H1 (cell line): ENCODE results near the gene KLF7. TPM values are rescaled to one million over a fixed set of nuclear protein-coding genes. Genes with fewer than 3 reads are reported as not detected.

Experiments used
- CTBP2 ChIP-seq: IDR thresholded peaks from 2 replicates; pipeline ENCODE4 v1.7.0; 2011; ENCODE audit warnings: borderline replicate concordance, mild to moderate bottlenecking, moderate library complexity, mixed read lengths, low read length; ENCODE audit not compliant: insufficient read depth, insufficient read length
- HDAC2 ChIP-seq, 2 experiments: fragments of 300-600 bp in 1 of 2; sonication (generic) in 1 of 2; IDR thresholded peaks; 2 replicates each; pipeline ENCODE4 v1.6.1; 2011 to 2012; ENCODE audit warnings: low read depth in 2 of 2, low read length in 2 of 2, mild to moderate bottlenecking in 2 of 2, moderate library complexity in 2 of 2, borderline replicate concordance in 1 of 2, inconsistent platforms in 1 of 2
- JUN ChIP-seq: IDR thresholded peaks from 2 replicates; pipeline ENCODE4 v1.6.1; 2011; ENCODE audit warnings: low read depth, mild to moderate bottlenecking, improper control_type of control experiment, low read length
- NRF1 ChIP-seq: IDR thresholded peaks from 2 replicates; pipeline ENCODE4 v1.6.1; 2011; ENCODE audit warnings: mild to moderate bottlenecking, low read depth, low read length, improper control_type of control experiment
- POU5F1 ChIP-seq: IDR thresholded peaks from 2 replicates; pipeline ENCODE4 v1.6.1; 2011; ENCODE audit warnings: low read depth, mild to moderate bottlenecking, low read length, moderate library complexity
- TEAD4 ChIP-seq: IDR thresholded peaks from 2 replicates; pipeline ENCODE4 v1.6.1; 2012; ENCODE audit warnings: low read depth, low read length, inconsistent platforms, mixed read lengths
- polyA plus RNA-seq, 7 experiments: library from polyadenylated mRNA; depleted of rRNA in 3 of 7; stranded (reverse) in 5 of 7; unstranded in 2 of 7; fragments of >200 nt in 5 of 7; fragments of 200-250 nt in 2 of 7; gene quantifications; 1 replicate in 5 of 7; 2 replicates in 1 of 7; 4 replicates in 1 of 7; pipeline versions ENCODE4 v1.2.1 to v1.2.3, GENCODE V29; 2011 to 2013; ENCODE audit warnings: missing spikeins in 2 of 7, mixed read lengths in 2 of 7
- total RNA-seq: library from RNA; stranded (reverse); fragmentation: NEBNext Ultra II Directional; extraction: Animal tissue kit (Norgen Biotek cat#: 25700); gene quantifications from 2 replicates; pipeline ENCODE4 v1.2.1, GENCODE V29; 2021
- TF ChIP-seq, protein P1 (sequence below): fragments of 300-600 bp; sonication (generic); IDR thresholded peaks from 2 replicates; pipeline ENCODE4 v1.7.1; 2012; ENCODE audit warnings: low read length, moderate library complexity, mild to moderate bottlenecking, inconsistent platforms; ENCODE audit not compliant: insufficient replicate concordance
- TF ChIP-seq, protein P2 (sequence below): IDR thresholded peaks from 2 replicates; pipeline ENCODE4 v1.6.1; 2012; ENCODE audit warnings: inconsistent platforms
- TF ChIP-seq, protein P3 (sequence below): IDR thresholded peaks from 2 replicates; pipeline ENCODE4 v1.6.1; 2012; ENCODE audit warnings: inconsistent platforms

KLF7 gene
- total and polyA plus RNA-seq, 2 of the 8 experiments (the other 6 are each of a cell fraction or from before 2014, with no cell fraction given): 9.6 to 23.3 TPM

DNA sequence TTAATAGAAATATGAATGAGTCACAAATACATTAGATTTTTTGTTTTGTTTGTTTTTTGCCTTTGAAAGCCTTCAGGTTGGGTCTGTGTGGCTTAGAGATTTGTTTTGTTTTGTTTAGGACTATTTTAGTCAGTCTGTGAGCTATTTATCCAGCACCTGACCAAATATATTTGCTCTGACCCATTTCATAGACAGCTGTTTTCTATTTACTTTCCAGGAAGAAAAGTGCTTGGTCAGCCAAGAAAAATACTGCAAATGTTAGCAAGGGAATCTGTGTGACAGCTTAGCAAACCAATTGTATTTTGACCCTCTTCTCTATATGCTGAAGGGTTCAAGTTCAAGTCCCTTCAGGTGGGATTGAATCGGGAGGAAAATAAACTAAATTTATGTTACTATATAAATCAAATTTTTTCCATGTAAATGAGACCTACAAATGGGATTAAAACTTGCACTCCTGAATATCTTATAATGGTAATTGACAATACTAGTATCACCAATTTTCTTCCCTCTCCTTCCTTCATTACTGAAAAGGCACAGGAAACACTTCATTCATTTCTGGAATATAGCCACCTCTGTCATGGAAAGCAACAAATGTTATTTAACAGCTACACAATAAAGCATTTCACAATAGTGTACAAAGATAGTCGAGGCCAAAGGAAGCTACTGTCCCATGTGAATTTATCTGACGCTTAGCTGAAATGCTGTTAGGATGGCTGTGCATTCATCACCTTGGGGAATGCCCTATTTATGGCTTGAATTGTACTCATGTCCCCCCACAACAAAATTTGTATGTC lies 23.1 kb upstream of the KLF7 start (continued):
- TF ChIP-seq, protein P1, sequence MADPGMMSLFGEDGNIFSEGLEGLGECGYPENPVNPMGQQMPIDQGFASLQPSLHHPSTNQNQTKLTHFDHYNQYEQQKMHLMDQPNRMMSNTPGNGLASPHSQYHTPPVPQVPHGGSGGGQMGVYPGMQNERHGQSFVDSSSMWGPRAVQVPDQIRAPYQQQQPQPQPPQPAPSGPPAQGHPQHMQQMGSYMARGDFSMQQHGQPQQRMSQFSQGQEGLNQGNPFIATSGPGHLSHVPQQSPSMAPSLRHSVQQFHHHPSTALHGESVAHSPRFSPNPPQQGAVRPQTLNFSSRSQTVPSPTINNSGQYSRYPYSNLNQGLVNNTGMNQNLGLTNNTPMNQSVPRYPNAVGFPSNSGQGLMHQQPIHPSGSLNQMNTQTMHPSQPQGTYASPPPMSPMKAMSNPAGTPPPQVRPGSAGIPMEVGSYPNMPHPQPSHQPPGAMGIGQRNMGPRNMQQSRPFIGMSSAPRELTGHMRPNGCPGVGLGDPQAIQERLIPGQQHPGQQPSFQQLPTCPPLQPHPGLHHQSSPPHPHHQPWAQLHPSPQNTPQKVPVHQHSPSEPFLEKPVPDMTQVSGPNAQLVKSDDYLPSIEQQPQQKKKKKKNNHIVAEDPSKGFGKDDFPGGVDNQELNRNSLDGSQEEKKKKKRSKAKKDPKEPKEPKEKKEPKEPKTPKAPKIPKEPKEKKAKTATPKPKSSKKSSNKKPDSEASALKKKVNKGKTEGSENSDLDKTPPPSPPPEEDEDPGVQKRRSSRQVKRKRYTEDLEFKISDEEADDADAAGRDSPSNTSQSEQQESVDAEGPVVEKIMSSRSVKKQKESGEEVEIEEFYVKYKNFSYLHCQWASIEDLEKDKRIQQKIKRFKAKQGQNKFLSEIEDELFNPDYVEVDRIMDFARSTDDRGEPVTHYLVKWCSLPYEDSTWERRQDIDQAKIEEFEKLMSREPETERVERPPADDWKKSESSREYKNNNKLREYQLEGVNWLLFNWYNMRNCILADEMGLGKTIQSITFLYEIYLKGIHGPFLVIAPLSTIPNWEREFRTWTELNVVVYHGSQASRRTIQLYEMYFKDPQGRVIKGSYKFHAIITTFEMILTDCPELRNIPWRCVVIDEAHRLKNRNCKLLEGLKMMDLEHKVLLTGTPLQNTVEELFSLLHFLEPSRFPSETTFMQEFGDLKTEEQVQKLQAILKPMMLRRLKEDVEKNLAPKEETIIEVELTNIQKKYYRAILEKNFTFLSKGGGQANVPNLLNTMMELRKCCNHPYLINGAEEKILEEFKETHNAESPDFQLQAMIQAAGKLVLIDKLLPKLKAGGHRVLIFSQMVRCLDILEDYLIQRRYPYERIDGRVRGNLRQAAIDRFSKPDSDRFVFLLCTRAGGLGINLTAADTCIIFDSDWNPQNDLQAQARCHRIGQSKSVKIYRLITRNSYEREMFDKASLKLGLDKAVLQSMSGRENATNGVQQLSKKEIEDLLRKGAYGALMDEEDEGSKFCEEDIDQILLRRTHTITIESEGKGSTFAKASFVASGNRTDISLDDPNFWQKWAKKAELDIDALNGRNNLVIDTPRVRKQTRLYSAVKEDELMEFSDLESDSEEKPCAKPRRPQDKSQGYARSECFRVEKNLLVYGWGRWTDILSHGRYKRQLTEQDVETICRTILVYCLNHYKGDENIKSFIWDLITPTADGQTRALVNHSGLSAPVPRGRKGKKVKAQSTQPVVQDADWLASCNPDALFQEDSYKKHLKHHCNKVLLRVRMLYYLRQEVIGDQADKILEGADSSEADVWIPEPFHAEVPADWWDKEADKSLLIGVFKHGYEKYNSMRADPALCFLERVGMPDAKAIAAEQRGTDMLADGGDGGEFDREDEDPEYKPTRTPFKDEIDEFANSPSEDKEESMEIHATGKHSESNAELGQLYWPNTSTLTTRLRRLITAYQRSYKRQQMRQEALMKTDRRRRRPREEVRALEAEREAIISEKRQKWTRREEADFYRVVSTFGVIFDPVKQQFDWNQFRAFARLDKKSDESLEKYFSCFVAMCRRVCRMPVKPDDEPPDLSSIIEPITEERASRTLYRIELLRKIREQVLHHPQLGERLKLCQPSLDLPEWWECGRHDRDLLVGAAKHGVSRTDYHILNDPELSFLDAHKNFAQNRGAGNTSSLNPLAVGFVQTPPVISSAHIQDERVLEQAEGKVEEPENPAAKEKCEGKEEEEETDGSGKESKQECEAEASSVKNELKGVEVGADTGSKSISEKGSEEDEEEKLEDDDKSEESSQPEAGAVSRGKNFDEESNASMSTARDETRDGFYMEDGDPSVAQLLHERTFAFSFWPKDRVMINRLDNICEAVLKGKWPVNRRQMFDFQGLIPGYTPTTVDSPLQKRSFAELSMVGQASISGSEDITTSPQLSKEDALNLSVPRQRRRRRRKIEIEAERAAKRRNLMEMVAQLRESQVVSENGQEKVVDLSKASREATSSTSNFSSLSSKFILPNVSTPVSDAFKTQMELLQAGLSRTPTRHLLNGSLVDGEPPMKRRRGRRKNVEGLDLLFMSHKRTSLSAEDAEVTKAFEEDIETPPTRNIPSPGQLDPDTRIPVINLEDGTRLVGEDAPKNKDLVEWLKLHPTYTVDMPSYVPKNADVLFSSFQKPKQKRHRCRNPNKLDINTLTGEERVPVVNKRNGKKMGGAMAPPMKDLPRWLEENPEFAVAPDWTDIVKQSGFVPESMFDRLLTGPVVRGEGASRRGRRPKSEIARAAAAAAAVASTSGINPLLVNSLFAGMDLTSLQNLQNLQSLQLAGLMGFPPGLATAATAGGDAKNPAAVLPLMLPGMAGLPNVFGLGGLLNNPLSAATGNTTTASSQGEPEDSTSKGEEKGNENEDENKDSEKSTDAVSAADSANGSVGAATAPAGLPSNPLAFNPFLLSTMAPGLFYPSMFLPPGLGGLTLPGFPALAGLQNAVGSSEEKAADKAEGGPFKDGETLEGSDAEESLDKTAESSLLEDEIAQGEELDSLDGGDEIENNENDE: no peak
- TF ChIP-seq CTBP2 (no peak), TEAD4 (no peak), JUN (no peak), NRF1 (no peak), POU5F1 (no peak), HDAC2 (IDR thresholded peaks at IDR 0.05; ENCODE audit: borderline replicate concordance in 1 of 2, low read depth in 2 of 2, low read length in 2 of 2) (no peak)
- TF ChIP-seq, protein P2, sequence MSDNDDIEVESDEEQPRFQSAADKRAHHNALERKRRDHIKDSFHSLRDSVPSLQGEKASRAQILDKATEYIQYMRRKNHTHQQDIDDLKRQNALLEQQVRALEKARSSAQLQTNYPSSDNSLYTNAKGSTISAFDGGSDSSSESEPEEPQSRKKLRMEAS: no peak
- TF ChIP-seq, protein P3, sequence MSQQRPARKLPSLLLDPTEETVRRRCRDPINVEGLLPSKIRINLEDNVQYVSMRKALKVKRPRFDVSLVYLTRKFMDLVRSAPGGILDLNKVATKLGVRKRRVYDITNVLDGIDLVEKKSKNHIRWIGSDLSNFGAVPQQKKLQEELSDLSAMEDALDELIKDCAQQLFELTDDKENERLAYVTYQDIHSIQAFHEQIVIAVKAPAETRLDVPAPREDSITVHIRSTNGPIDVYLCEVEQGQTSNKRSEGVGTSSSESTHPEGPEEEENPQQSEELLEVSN: no peak
